ENCODE results near the gene FBXW11.

DNA sequence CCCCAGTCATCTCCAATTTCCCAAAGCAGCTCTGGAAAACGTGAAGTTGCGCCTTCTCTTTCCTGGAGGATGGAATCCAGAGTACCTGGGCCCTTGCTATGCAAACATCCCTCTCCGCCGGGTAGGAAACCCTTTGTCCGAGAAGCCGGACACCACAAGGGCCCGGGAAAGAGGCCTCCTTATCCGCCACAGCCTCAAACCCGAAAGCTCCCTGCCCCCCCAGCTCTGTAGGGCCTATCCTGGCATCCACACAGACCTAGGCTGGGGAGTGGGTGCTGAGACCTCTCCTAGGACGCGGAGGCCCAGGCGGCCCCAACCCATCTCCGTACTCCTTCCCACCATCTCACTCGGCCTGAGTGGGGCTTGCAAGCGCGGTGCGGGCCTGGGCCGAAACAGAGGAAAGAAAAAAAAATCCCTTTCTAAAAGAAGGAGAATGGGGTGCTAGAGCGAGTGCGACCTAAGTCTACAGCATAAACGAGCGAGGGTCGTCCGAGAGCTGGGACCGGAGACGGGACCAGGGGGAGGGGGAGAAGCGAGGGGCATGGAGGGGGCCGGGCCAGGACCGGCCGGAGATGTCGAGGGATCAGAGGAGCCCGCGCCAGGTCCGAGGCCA, 624 bp downstream of the FBXW11 start:
- TF ChIP-seq POLR2A (IDR thresholded peaks at IDR 0.05): no peak
- TF ChIP-seq CTCF (IDR thresholded peaks at IDR 0.05): no peak
